IMR-90 (cell line): ENCODE results near the gene SLC30A5. TPM values are rescaled to one million over a fixed set of nuclear protein-coding genes. Genes with fewer than 3 reads are reported as not detected.

Experiments used
- ATAC-seq: fragments of 200-7000 bp; cut with Tn5 transposase; 2 replicates; pipeline ENCODE4 v1.9.1; 2020; ENCODE audit warnings: low read depth, mild to moderate bottlenecking, moderate library complexity
- BruUV-seq: library from RNA; stranded (reverse); fragments of 400-500 nt; replicated peaks from 2 replicates; lab custom pipeline; 2021; lab: Mats Ljungman, UMichigan
- CTCF ChIA-PET: fragments of 300-600 bp; formaldehyde crosslinking; extraction: SDS; loops from one replicate; lab custom pipeline; 2021; ENCODE audit warnings: antibody characterized with exemption; lab: Yijun Ruan, JAX
- POLR2A ChIA-PET: fragments of 300-600 bp; sonication (Branson Sonifier 250); formaldehyde crosslinking; loops from one replicate; lab custom pipeline; 2022; ENCODE audit warnings: antibody characterized with exemption; ENCODE audit not compliant: unreplicated experiment; lab: Charles Lee
- DNase-seq: peaks from one replicate; pipeline ENCODE4 v3.0.0; 2013
- H2AFZ ChIP-seq: replicated peaks from 2 replicates; pipeline ENCODE3; 2013; ENCODE audit warnings: low read length, mild to moderate bottlenecking; ENCODE audit not compliant: poor library complexity
- H2AK5ac ChIP-seq: 2 replicates; pipeline ENCODE4 v1.6.1; 2013; ENCODE audit warnings: low read depth, low read length, inconsistent platforms
- H2AK9ac ChIP-seq: replicated peaks from 2 replicates; pipeline ENCODE3; 2013; ENCODE audit warnings: mild to moderate bottlenecking, low read depth, low read length, moderate library complexity; ENCODE audit not compliant: poor library complexity
- H2BK120ac ChIP-seq: 2 replicates; pipeline ENCODE4 v1.6.1; 2013; ENCODE audit warnings: low read depth, low read length, inconsistent platforms
- H2BK15ac ChIP-seq: 3 replicates; pipeline ENCODE4 v1.6.1; 2013; ENCODE audit warnings: low read depth, low read length, inconsistent platforms
- H2BK20ac ChIP-seq: 2 replicates; pipeline ENCODE4 v1.6.1; 2013; ENCODE audit warnings: low read depth, mild to moderate bottlenecking, inconsistent platforms, low read length, moderate library complexity
- H2BK5ac ChIP-seq: 2 replicates; pipeline ENCODE4 v1.6.1; 2013; ENCODE audit warnings: mild to moderate bottlenecking, low read depth, low read length, inconsistent platforms; ENCODE audit not compliant: poor library complexity, severe bottlenecking
- H3K14ac ChIP-seq: replicated peaks from 2 replicates; pipeline ENCODE4 v1.6.1; 2013; ENCODE audit warnings: low read depth, low read length, inconsistent platforms
- H3K18ac ChIP-seq: 2 replicates; pipeline ENCODE4 v1.6.1; 2013; ENCODE audit warnings: low read depth, low read length, control low read depth
- H3K23ac ChIP-seq: 2 replicates; pipeline ENCODE4 v1.6.1; 2013; ENCODE audit warnings: low read depth, low read length, inconsistent platforms
- H3K27ac ChIP-seq: 2 replicates; pipeline ENCODE4 v1.5.1; 2013; ENCODE audit warnings: mild to moderate bottlenecking, control low read depth, low read length; ENCODE audit not compliant: insufficient read depth
- H3K27me3 ChIP-seq: 2 replicates; pipeline ENCODE4 v1.6.1; 2013; ENCODE audit warnings: low read length; ENCODE audit not compliant: control insufficient read depth, insufficient read depth
- H3K36me3 ChIP-seq: 2 replicates; pipeline ENCODE4 v1.6.1; 2013; ENCODE audit warnings: low read length, mixed read lengths; ENCODE audit not compliant: control insufficient read depth, insufficient read depth
- H3K4ac ChIP-seq: 2 replicates; pipeline ENCODE4 v1.6.1; 2013; ENCODE audit warnings: low read depth, low read length, inconsistent platforms
- H3K4me1 ChIP-seq: 2 replicates; pipeline ENCODE4 v1.6.1; 2013; ENCODE audit warnings: low read length, mixed read lengths; ENCODE audit not compliant: control insufficient read depth, insufficient read depth
- H3K4me2 ChIP-seq: 2 replicates; pipeline ENCODE4 v1.6.1; 2013; ENCODE audit warnings: low read depth, mild to moderate bottlenecking, control low read depth, low read length, moderate library complexity
- H3K4me3 ChIP-seq: 2 replicates; pipeline ENCODE4 v1.5.1; 2013; ENCODE audit warnings: low read depth, mild to moderate bottlenecking, control low read depth, low read length, moderate library complexity; ENCODE audit not compliant: insufficient read depth
- H3K56ac ChIP-seq: 2 replicates; pipeline ENCODE4 v1.6.1; 2013; ENCODE audit warnings: low read length, inconsistent platforms; ENCODE audit not compliant: insufficient read depth; ENCODE audit errors: extremely low read depth
- H3K79me1 ChIP-seq, 2 experiments: 2 replicates each; pipeline ENCODE4 v1.6.1; 2013; ENCODE audit warnings: low read length in 2 of 2, inconsistent platforms in 1 of 2, low read depth in 1 of 2
- H3K9ac ChIP-seq: 2 replicates; pipeline ENCODE4 v1.6.1; 2013; ENCODE audit warnings: low read depth, low read length, control low read depth
- H3K9me1 ChIP-seq: 2 replicates; pipeline ENCODE4 v1.6.1; 2013; ENCODE audit warnings: low read length, inconsistent platforms; ENCODE audit not compliant: insufficient read depth
- H3K9me3 ChIP-seq: 2 replicates; pipeline ENCODE4 v1.6.1; 2013; ENCODE audit warnings: low read length; ENCODE audit not compliant: control insufficient read depth, insufficient read depth
- H4K20me1 ChIP-seq: 2 replicates; pipeline ENCODE4 v1.6.1; 2013; ENCODE audit warnings: low read length, inconsistent platforms; ENCODE audit not compliant: insufficient read depth
- H4K5ac ChIP-seq: 2 replicates; pipeline ENCODE4 v1.6.1; 2013; ENCODE audit warnings: mild to moderate bottlenecking, low read depth, low read length, control low read depth
- H4K8ac ChIP-seq, 2 experiments: 2 replicates each; pipeline ENCODE4 v1.6.1; 2013; ENCODE audit warnings: low read depth in 2 of 2, low read length in 2 of 2, control low read depth in 1 of 2, inconsistent platforms in 1 of 2
- H4K91ac ChIP-seq: 2 replicates; pipeline ENCODE4 v1.6.1; 2013; ENCODE audit warnings: low read depth, low read length, inconsistent platforms; ENCODE audit not compliant: insufficient read depth
- MAFK ChIP-seq: IDR thresholded peaks from 2 replicates; pipeline ENCODE4 v1.6.1; 2012; ENCODE audit warnings: low read depth, low read length, improper control_type of control experiment
- RFX5 ChIP-seq: IDR thresholded peaks from 2 replicates; pipeline ENCODE4 v1.8.0; 2012; ENCODE audit warnings: low read depth, mild to moderate bottlenecking, low read length, moderate library complexity
- WGBS, 2 experiments: methylation state at CpG; one replicate each; pipeline versions ENCODE4 v1.1.5 to v1.1.7; 2013; ENCODE audit warnings: missing lambda C conversion rate in 2 of 2; ENCODE audit not compliant: insufficient read length in 1 of 2; ENCODE audit errors: extremely low coverage in 2 of 2; 5-methylcytosine and 5-hydroxymethylcytosine counted together
- dilution Hi-C: fragments of 300-500 bp; cut with HindIII; formaldehyde crosslinking; loops from one replicate; pipeline ENCODE4 v1.14.3; 2018; ENCODE audit warnings: low sequenced_read_pairs; ENCODE audit not compliant: unreplicated experiment
- in situ Hi-C: fragments of 300-500 bp; cut with MboI; formaldehyde crosslinking; loops from 3 replicates; pipeline ENCODE4 v1.14.3; 2019; ENCODE audit warnings: low sequenced_read_pairs, inconsistent platforms, mixed read lengths
- intact Hi-C: fragments of 100-400 bp; cut with micrococcal nuclease; formaldehyde crosslinking; loops from 2 replicates; pipeline ENCODE4 v1.10.0; 2022
- microRNA-seq, 2 experiments: library from miRNA; stranded (forward) in 1 of 2; unstranded in 1 of 2; fragments of 10-50 nt in 1 of 2; fragments of <30 nt in 1 of 2; gene quantifications in 1 of 2; microRNA quantifications in 1 of 2; one replicate each; pipeline versions ENCODE3 to v1.1.0; 2013 to 2020; ENCODE audit not compliant: insufficient read depth in 1 of 2, insufficient read length in 1 of 2, unreplicated experiment in 1 of 2
- polyA plus RNA-seq, 3 experiments: library from polyadenylated mRNA; depleted of rRNA; stranded (reverse); fragments of >200 nt; gene quantifications; 2 replicates each; pipeline ENCODE4 v1.2.3, GENCODE V29; 2012; ENCODE audit warnings: low replicate concordance in 1 of 3
- small RNA-seq, 5 experiments: library from RNA; depleted of rRNA; stranded (forward); fragments of <200 nt; gene quantifications; one replicate each; pipeline ENCODE3, GENCODE V24; 2012
- total RNA-seq: library from RNA; depleted of rRNA; stranded (reverse); fragments of >200 nt; gene quantifications from 2 replicates; pipeline ENCODE4 v1.2.3, GENCODE V29; 2012; rRNA removed

SLC30A5 gene
- total and polyA plus RNA-seq, 2 of the 4 experiments (the other 2 are of a cell fraction) = 21.2 to 34.8 TPM

DNA sequence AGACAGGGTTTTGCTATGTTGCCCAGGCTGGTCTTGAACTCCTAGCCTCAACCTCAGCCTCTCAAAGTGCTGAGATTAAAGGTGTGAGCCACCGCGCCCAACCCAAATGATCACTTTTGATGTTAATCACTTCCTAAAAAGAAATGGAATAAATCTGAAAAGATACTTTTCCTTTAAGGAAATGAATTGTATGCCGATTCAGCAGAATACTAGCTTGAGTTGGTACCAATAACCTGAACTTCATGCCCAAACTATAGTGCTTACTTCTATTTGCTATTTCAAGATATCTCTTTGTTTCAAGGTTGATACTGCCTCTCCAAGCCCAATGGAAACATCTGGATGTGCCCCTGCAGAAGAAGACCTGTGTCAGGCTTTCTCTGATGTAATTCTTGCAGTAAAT lies 77.2 kb downstream of the SLC30A5 start:
- Histone ChIP-seq H4K8ac (no peak overlapping the region), H2BK5ac (no peak overlapping the region), H3K79me1 (peaks cover 33 to 56% of the 10 kb centered on the region in 2 experiments), H3K4me3 (no peak overlapping the region), H2AK9ac (no peak overlapping the region), H3K27ac (no peak overlapping the region), H2AK5ac (no peak overlapping the region), H2BK120ac (no peak overlapping the region), H2AFZ (no peak overlapping the region), H4K20me1 (no peaks in the 10 kb centered on the region), H4K91ac (no peak overlapping the region), H3K18ac (no peak overlapping the region), H3K27me3 (no peaks in the 10 kb centered on the region), H3K36me3 (peaks cover 11% of the 10 kb centered on the region), H3K4ac (no peak overlapping the region), H2BK20ac (no peak overlapping the region), H4K5ac (no peak overlapping the region), H3K4me1 (peaks cover 2% of the 10 kb centered on the region; the same call in 1 of the 2 replicates), H3K9me3 (no peaks in the 10 kb centered on the region), H3K9ac (no peak overlapping the region), H3K14ac (no peak overlapping the region), H3K56ac (no peak overlapping the region), H3K4me2 (no peak overlapping the region), H3K23ac (0 out of 2 replicates have a peak overlapping the region, but pooled peaks have one; percentile 16), H2BK15ac (no peak overlapping the region), H3K9me1 (no peaks in the 10 kb centered on the region)
- POLR2A ChIA-PET = no interaction called here
- no TSS peak for BruUV-seq
- dilution Hi-C loops = no loop called here
- intact Hi-C loops = loop anchor here (2.0 kb wide), 1 partner anchor 36 kb away; no protein-coding TSS in a partner anchor
- WGBS, 2 experiments = no CpG with 5 or more reads among the region's 3 CpGs
- no peak for ATAC-seq
- in situ Hi-C loops = no loop called here
- CTCF ChIA-PET = no interaction called here
- DNase-seq = no peak
- peak; percentile 86 for TF ChIP-seq MAFK
- TF ChIP-seq RFX5 = no peak

Small RNA genes lying within 50 kb of the gene (microRNA-seq; reads per million reads assigned to microRNA genes)
- gene SNORA50D (ENCODE audit: insufficient read depth, insufficient read length) = not detected
- gene SUMO2P4 (ENCODE audit: insufficient read depth, insufficient read length) = not detected

Small RNA genes lying within 50 kb of the gene (small RNA-seq; reads per million reads assigned to genes)
- gene SNORA50D (0 reads per million in 5 experiments), gene SUMO2P4 (0 reads per million in 5 experiments)

Other genes starting within 250 kb of the SLC30A5 start
- gene CCNB1, start 73.1 kb downstream of the SLC30A5 start, total RNA-seq = 160 and 203 TPM in 2 replicates
- 77.0 and 83.3 TPM in 2 replicates for gene CCNB1, start 73.1 kb downstream of the SLC30A5 start, polyA plus RNA-seq (2012; rRNA removed)
- 3.8 and 10.8 TPM in 2 replicates for gene CENPH, start 95.6 kb downstream of the SLC30A5 start, total RNA-seq
- gene CENPH, start 95.6 kb downstream of the SLC30A5 start, polyA plus RNA-seq (2012; rRNA removed) = 6.6 and 7.8 TPM in 2 replicates
- 65.6 and 114 TPM in 2 replicates for gene CDK7, start 140.9 kb downstream of the SLC30A5 start, total RNA-seq
- gene CDK7, start 140.9 kb downstream of the SLC30A5 start, polyA plus RNA-seq (2012; rRNA removed) = 46.3 and 59.8 TPM in 2 replicates
- gene CCDC125, start 238.8 kb downstream of the SLC30A5 start, total RNA-seq = 0.90 and 1.9 TPM in 2 replicates
- 0.96 and 1.2 TPM in 2 replicates for gene CCDC125, start 238.8 kb downstream of the SLC30A5 start, polyA plus RNA-seq (2012; rRNA removed)